Kidney (tissue), 14 donors: Measurements from ENCODE around the gene TRRAP. TPM values are rescaled to one million over a fixed set of nuclear protein-coding genes. Genes with fewer than 3 reads are reported as not detected.

ENCODE experiments used
- DNase-seq, 5 donors: peaks; one replicate each; pipeline ENCODE4 v3.0.0-alpha.2; 2013 to 2020
- FAIRE-seq: peaks from 2 replicates; lab custom pipeline; 2012; peaks lifted over from hg19 to GRCh38; lab: Jason Lieb, UNC
- H3K27ac ChIP-seq, 2 donors: one replicate each; pipeline ENCODE4 v1.7.0; 2013; ENCODE audit warnings: low read depth in 2 of 2, low read length in 2 of 2, inconsistent platforms in 1 of 2
- H3K27me3 ChIP-seq: one replicate; pipeline ENCODE4 v1.7.1; 2013; ENCODE audit warnings: low read length, inconsistent platforms; ENCODE audit not compliant: control insufficient read depth, insufficient read depth
- H3K36me3 ChIP-seq, 3 donors: one replicate each; pipeline versions ENCODE4 v1.7.0 to v1.7.1; 2013; ENCODE audit warnings: low read length in 3 of 3, control low read depth in 1 of 3, inconsistent platforms in 1 of 3; ENCODE audit not compliant: insufficient read depth in 3 of 3, control insufficient read depth in 2 of 3
- H3K4me1 ChIP-seq, 3 donors: one replicate each; pipeline versions ENCODE4 v1.7.0 to v1.7.1; 2013; ENCODE audit warnings: low read length in 3 of 3, inconsistent platforms in 1 of 3, low read depth in 1 of 3; ENCODE audit not compliant: control insufficient read depth in 2 of 3, insufficient read depth in 2 of 3
- H3K4me3 ChIP-seq, 3 donors: one replicate each; pipeline versions ENCODE4 v1.7.0 to v1.8.1; 2013; ENCODE audit warnings: low read length in 3 of 3, control low read depth in 1 of 3, inconsistent platforms in 1 of 3
- H3K9ac ChIP-seq, 3 donors: one replicate each; pipeline versions ENCODE4 v1.7.0 to v1.7.1; 2013; ENCODE audit warnings: low read length in 3 of 3, control low read depth in 1 of 3, inconsistent platforms in 1 of 3
- H3K9me3 ChIP-seq, 3 donors: one replicate each; pipeline versions ENCODE4 v1.7.0 to v1.7.1; 2013; ENCODE audit warnings: low read length in 3 of 3, control low read depth in 1 of 3, inconsistent platforms in 1 of 3; ENCODE audit not compliant: control insufficient read depth in 2 of 3, insufficient read depth in 1 of 3
- intact Hi-C: fragments of 100-400 bp; cut with DNase I; formaldehyde crosslinking; loops from one replicate; pipeline ENCODE4 v1.11.1; 2022
- polyA plus RNA-seq: library from polyadenylated mRNA; stranded (reverse); fragments of 350-450 nt; fragmentation: Illumina TruSeq; extraction: RNeasy Lipid Tissue Mini Kit (QIAGEN cat#74804); gene quantifications from one replicate; pipeline ENCODE4 v1.2.3, GENCODE V29; 2014; ENCODE audit warnings: low read depth, low replicate concordance; ENCODE audit not compliant: insufficient read depth
- total RNA-seq: library from RNA; stranded (reverse); fragmentation: NEBNext Ultra II Directional; extraction: Animal tissue kit (Norgen Biotek cat#: 25700); gene quantifications from one replicate; pipeline ENCODE4 v1.2.1, GENCODE V29; 2021
- TF ChIP-seq, protein P1 (sequence below): IDR thresholded peaks from 3 replicates; pipeline ENCODE4 v1.5.1; 2012; ENCODE audit warnings: mild to moderate bottlenecking, moderate library complexity, borderline replicate concordance; ENCODE audit not compliant: insufficient read depth; ENCODE audit errors: extremely low read depth
- donor health status: control.
- donor health status: control.
- donor health status: control.
- donor health status: control.
- donor health status: control.
- donor health status: DM: yes; HTN: yes; CAD: no.
- donor health status: Normal renal cell carcinoma (clear cell type).

The TRRAP gene
- total and polyA plus RNA-seq, 2 donors from 2014 or later, result 7.0 to 47.7 TPM

DNA sequence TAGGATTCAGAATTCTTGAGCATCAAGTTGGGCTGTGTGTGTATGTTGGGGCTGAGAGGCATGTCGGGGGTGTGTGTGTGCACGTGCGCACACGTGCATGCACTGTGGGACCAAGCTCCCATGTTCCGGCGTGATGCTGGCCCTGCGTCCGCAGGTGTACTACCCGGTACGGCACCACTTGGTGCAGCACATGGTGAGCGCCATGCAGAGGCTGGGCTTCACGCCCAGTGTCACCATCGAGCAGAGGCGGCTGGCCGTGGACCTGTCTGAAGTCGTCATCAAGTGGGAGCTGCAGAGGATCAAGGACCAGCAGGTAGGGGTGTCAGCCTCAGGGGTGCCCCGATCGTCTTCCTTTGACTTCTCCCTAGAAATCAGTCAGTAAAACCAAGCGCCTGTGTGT lies 77.7 kb downstream of the TRRAP start:
- DNase-seq, result no peak
- Histone ChIP-seq H3K9me3 (no peaks in the 10 kb centered on the region), H3K27ac (no peak overlapping the region), H3K4me1 (no peaks in the 10 kb centered on the region), H3K27me3 (no peaks in the 10 kb centered on the region), H3K36me3 (peaks cover 8 to 68% (median 49%) of the 10 kb centered on the region in 3 donors), H3K9ac (no peak overlapping the region), H3K4me3 (no peak overlapping the region)
- TF ChIP-seq, protein P1, sequence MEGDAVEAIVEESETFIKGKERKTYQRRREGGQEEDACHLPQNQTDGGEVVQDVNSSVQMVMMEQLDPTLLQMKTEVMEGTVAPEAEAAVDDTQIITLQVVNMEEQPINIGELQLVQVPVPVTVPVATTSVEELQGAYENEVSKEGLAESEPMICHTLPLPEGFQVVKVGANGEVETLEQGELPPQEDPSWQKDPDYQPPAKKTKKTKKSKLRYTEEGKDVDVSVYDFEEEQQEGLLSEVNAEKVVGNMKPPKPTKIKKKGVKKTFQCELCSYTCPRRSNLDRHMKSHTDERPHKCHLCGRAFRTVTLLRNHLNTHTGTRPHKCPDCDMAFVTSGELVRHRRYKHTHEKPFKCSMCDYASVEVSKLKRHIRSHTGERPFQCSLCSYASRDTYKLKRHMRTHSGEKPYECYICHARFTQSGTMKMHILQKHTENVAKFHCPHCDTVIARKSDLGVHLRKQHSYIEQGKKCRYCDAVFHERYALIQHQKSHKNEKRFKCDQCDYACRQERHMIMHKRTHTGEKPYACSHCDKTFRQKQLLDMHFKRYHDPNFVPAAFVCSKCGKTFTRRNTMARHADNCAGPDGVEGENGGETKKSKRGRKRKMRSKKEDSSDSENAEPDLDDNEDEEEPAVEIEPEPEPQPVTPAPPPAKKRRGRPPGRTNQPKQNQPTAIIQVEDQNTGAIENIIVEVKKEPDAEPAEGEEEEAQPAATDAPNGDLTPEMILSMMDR, result no peak
- no peak for FAIRE-seq
- intact Hi-C loops, result no loop called here

DNA sequence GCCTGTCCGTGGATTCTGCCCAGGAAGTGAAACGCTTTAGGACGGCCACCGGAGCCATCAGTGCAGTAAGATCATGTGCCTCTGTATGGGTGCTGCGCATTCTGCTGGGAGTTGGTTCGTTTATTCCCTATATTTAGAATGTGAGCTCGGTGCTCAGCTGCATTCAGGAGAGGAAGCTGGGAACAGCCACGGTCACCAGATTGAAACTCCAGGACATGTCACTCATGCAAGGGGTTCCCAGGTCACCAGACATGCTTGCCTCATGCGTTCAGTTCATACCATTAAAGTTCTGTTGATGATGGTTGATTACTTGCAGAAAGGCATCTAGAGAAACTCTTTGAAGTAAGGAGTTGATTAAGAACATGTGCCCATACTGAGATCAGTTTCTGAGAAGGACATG lies 78.1 kb downstream of the TRRAP start:
- Histone ChIP-seq H3K27ac (no peak overlapping the region), H3K9ac (no peak overlapping the region), H3K36me3 (peaks cover 6 to 69% (median 50%) of the 10 kb centered on the region in 3 donors), H3K9me3 (no peaks in the 10 kb centered on the region), H3K4me3 (no peak overlapping the region), H3K27me3 (no peaks in the 10 kb centered on the region), H3K4me1 (no peaks in the 10 kb centered on the region)
- FAIRE-seq, result no peak
- TF ChIP-seq, protein P1, result no peak
- no peak for DNase-seq
- intact Hi-C loops, result no loop called here

DNA sequence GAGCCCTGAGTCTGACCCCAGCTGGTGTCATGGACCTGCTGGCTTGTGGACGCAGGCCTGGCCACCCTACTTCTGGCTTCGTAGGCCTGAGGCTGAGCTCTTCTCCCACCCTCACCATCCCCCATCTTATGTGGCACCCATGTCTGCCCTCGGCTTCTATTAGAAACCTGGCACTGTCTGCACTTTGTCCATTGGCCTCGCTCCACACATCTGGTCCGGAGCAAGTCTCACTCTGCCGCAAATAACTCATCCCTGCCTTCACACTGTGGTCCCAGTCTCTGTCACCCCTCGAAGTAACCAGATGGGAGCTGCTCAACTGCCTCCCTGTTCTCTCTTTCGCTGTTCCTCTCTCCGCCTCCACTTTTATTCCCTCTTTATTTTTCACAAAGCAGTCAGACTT lies 78.6 kb downstream of the TRRAP start:
- no peak for DNase-seq
- peaks cover 6 to 69% (median 48%) of the 10 kb centered on the region in 3 donors for H3K36me3 ChIP-seq

More for the DNA sequence above, 78.6 kb downstream of the TRRAP start:
- Histone ChIP-seq H3K27me3 (no peaks in the 10 kb centered on the region), H3K9me3 (no peaks in the 10 kb centered on the region), H3K9ac (no peak overlapping the region), H3K27ac (no peak overlapping the region), H3K4me1 (no peaks in the 10 kb centered on the region), H3K4me3 (no peak overlapping the region)
- TF ChIP-seq, protein P1, result no peak
- FAIRE-seq, result no peak
- intact Hi-C loops, result no loop called here
